Omental fat pad (tissue), 4 donors: Measurements from ENCODE around the gene CCDC24. TPM values are rescaled to one million over a fixed set of nuclear protein-coding genes. Genes with fewer than 3 reads are reported as not detected.

ENCODE experiments used
- ATAC-seq: fragments of 150-250 bp; one replicate; pipeline ENCODE4 v1.9.1; 2016; ENCODE audit warnings: mild to moderate bottlenecking, moderate library complexity; ENCODE audit not compliant: low FRiP score
- DNase-seq: peaks from one replicate; pipeline ENCODE4 v3.0.0-alpha.2; 2019; ENCODE audit warnings: low spot score
- CTCF ChIP-seq, 3 donors: fragments of 450-650 bp; IDR thresholded peaks; one replicate each; pipeline ENCODE4 v1.5.1; 2016 to 2017; ENCODE audit warnings: antibody characterized with exemption in 3 of 3, mild to moderate bottlenecking in 3 of 3, moderate library complexity in 2 of 3
- total RNA-seq, 4 donors: library from RNA; depleted of rRNA; stranded (reverse); fragments of >200 nt; gene quantifications; one replicate each; pipeline ENCODE4 v1.1.0, GENCODE V29; 2016

The CCDC24 gene
- total RNA-seq, 4 donors from 2014 or later = 2.3 to 3.6 (median 2.8) TPM

GRCh38 chr1:43970911-43971310 is 20.5 kb upstream of the CCDC24 start:
- DNase-seq (no peak), ATAC-seq (no peak)
- TF ChIP-seq CTCF (IDR thresholded peaks at IDR 0.05) = no peak

GRCh38 chr1:43971336-43971980 is 19.9 kb upstream of the CCDC24 start:
- DNase-seq (no peak), ATAC-seq (no peak)

GRCh38 chr1:43973981-43974442 is 17.4 kb upstream of the CCDC24 start:
- no peak for TF ChIP-seq CTCF (IDR thresholded peaks at IDR 0.05)
- ATAC-seq (no peak), DNase-seq (no peak)

More at GRCh38 chr1:43971336-43971980, 19.9 kb upstream of the CCDC24 start:
- TF ChIP-seq CTCF (IDR thresholded peaks at IDR 0.05) = no peak

GRCh38 chr1:43974443-43975248 is 16.8 kb upstream of the CCDC24 start, which contains the start of gene ATP6V0B:
Gene ATP6V0B (plus strand): TSS chr1:43974960. CDS start chr1:43975041, 81 bp downstream.
- DNase-seq (peak; percentile 94), ATAC-seq (peak; percentile 78)
- no peak for TF ChIP-seq CTCF (IDR thresholded peaks at IDR 0.05)

- ATAC-seq (peak; percentile 3), DNase-seq (no peak)
- no peak for TF ChIP-seq CTCF (IDR thresholded peaks at IDR 0.05)
Measured at GRCh38 chr1:43975249-43975961, 16.0 kb upstream of the CCDC24 start.

- ATAC-seq (no peak), DNase-seq (no peak)
Measured at GRCh38 chr1:43976045-43976444, 15.4 kb upstream of the CCDC24 start.

More at GRCh38 chr1:43976045-43976444, 15.4 kb upstream of the CCDC24 start:
- TF ChIP-seq CTCF (IDR thresholded peaks at IDR 0.05) = no peak
